Cerebellar cortex (tissue), 1 donor: ENCODE measurements around the gene CHGA.
A peak's percentile ranks its signal among the peaks of the same experiment; 100 is the strongest.

ENCODE experiments used
- DNase-seq: peaks from one replicate; pipeline ENCODE4 v3.0.0-alpha.2; 2015; ENCODE audit warnings: low spot score

CHGA gene

DNA sequence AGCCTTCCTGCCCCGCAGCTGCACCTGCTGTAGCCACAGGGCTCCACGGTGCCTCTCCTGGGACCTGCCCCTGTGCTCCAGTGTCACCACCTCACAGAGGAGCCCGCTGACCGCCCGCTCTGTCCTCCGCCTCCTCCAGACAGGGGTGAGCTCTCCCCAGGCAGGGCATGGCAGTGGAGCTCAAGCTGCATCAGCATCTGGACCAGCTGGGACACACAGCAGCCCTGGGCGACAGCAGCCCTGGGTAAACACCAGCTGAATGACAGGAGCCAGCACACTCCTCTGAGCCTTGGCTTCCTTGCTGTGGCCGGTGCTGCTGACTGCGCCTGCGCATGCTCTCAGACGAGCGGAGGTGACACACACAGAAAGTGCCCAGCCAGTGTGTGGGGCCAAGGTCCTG, 22.0 kb downstream of the CHGA start:
- no peak for DNase-seq

GRCh38 chr14:92945544-92945943, 22.6 kb downstream of the CHGA start:
- DNase-seq: no peak

DNA sequence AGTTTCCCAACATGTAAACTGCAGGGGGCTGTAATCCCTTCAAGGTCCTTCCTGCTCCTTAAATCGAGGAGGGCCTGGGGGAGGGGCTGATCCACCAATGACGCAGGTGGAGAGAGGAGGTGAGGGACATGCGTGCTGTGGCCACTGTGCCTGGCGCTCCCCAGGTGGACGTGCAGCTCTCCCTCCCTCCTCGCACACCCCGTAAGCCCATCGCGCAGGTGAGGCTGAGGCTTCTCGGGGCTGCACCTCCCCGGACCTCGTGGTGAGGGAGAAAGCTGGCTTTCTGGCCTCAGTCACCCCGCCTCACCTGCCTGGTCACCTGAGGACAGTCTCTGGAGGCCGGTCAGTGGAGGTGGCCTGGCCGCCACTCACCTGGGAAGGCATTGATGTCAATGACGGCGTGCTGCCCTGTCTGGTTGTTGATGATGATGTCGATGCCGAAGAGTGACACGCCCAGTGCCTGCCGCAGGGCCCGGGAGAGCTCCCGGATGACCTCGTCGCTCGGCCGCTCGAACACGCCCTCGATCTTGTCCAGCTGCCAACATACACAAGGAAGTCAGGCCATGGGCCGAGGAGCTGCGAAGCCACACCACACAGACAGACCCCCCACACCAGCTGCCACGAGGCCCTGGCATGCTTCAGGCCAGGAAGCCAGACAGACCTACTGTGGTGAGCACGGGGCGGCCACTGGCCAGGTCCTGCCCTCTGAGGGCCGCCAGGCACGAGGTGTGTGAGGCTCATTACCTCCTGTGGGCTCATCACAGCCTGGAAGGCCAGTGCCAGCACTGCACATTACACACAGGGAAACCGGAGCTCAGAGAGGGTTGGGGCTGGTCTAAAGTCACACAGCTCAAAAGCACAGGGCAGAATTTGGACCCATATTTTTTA, 23.3 kb downstream of the CHGA start:
- no peak for DNase-seq

GRCh38 chr14:92946847-92947545, 24.0 kb downstream of the CHGA start:
- DNase-seq: no peak

GRCh38 chr14:92948647-92949046, 25.7 kb downstream of the CHGA start:
- DNase-seq: no peak

- no peak for DNase-seq
These were observed 26.7 kb downstream of the CHGA start for GRCh38 chr14:92949496-92950192.

- no peak for DNase-seq
These were observed 27.2 kb downstream of the CHGA start for GRCh38 chr14:92950193-92950540.

DNA sequence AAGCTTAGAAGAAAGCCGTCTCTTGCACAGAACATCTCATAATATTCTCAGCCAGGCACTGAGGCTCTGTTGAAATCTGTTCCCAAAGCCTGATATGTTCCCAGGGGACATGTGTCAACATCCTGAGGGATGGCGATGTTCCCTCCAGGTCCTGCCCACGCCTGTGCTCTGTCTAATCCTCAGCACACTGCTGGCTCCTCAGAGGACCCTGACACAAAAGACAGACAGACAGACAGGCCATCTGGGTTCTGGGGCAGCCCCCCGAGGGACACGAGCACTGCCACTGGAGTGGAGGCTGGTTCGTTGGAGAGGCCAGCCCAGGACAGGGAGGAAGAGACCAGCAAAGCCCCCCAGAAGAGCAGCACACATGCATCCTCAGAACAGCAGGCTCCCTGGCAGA, 27.8 kb downstream of the CHGA start:
- no peak for DNase-seq

DNA sequence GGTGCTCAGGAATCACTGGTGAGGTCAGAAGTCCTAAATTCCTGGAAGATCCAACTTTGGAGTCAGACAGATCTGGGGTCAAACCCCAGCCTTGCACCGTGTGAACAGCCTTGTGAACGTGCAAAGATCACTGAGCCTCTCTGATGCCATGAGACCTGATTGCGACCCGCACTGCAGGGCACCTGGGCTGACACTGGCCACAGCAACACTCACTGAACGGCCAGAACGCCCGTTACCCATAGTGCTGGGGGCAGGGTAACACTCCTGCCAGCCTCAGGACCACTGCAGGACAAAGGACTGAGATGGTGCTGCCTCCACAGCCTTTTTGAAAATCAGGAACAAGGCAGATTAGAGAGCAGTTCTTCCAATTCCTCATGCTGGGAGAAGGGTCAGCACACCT, 28.3 kb downstream of the CHGA start:
- DNase-seq: no peak

DNA sequence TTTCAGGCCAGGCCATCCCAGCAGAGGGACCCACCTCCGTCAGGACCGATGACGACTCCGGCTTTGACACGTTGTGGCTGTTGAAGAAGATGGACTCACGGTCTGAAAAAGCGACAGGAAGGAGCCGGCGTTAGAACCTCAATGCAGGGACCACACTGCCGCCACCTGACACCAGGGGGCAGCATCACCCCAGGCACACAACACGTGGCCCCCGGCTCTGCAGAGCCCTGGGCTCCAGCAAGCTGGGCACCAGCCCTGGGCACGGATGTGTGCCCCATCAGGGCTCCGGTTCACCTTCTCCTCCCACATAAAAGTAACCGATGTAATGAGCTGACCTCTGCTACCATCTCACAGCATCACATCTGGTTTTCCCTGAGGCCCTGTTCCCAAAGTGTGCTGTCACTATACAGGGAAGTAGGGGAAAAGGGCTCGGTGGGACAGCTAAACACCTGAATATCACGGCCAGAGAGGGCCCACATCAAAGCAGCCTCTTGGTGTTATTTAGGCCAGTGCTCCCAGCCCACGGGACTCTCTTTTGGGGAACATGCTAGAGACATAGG, 29.0 kb downstream of the CHGA start:
- DNase-seq: peak; percentile 79

GRCh38 chr14:92952481-92953298, 29.7 kb downstream of the CHGA start:
- peak; percentile 29 for DNase-seq

- DNase-seq: no peak
These were observed 30.6 kb downstream of the CHGA start for GRCh38 chr14:92953526-92953925.

DNA sequence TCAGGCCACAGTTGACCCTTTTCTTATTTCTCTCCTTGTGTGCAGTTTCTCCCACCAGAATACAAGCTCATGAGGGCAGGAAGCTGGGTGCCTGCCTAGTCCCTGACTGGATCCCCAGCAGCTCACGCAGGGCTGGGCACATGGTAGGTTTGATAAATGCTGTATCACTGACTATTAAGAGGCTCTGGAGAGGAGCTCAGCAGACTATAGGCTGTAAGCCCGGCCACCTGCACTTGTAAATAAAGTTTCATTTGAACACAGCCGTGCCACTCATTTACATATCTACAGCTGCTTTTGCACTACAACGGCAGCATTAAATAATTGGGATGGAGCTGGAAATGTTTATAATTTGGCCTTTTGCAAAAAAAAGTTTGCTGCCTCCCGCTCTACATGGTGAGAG, 32.0 kb downstream of the CHGA start:
- DNase-seq: no peak

DNA sequence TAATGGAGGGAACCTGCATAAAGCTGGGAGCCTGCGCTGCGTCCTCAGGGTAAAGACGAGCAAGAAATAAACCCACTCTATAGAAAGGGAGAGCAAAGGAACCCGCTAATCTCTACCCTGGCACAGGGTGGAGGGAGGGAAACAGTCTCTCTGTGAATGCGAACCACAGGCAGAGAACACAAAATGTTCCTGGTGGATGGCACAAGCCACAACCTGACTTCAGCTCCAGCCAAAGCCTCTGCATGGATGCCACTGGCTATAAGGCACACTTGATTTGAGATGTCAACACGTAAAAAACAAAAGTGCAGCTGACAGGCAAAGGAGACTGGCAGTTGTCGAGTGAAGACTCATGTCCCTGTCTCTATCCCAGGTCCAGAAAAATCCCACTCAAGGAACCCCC, 32.4 kb downstream of the CHGA start:
- DNase-seq: no peak

DNA sequence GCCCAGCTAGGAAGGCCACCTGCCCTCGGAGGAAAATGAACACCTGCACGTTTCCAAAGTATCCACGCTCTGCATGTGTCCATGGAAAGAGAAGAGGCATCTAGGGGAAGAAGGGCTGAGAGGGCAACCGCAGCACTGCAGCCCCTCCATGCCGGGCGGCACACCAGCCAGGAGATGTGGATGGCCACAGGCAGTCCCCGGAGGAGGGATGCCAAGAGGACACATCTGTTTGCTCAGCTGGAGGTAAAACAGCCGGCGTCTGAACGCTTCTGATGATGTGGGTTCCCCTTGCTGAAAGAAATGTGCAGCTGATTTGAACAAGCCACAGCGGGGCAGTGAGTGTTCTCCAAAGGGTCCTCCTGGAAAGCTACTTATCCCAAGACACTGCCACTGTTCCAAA, 34.0 kb downstream of the CHGA start:
- no peak for DNase-seq

GRCh38 chr14:92958373-92959188, 35.6 kb downstream of the CHGA start:
- no peak for DNase-seq

GRCh38 chr14:92959189-92959531, 36.2 kb downstream of the CHGA start:
- no peak for DNase-seq

- DNase-seq: no peak
These were observed 37.1 kb downstream of the CHGA start for GRCh38 chr14:92959761-92960680.

GRCh38 chr14:92960706-92961566, 38.0 kb downstream of the CHGA start:
- no peak for DNase-seq
